NT2/D1 (cell line): Measurements from ENCODE around the gene THAP12.
A peak's percentile ranks its signal among the peaks of the same experiment; 100 is the strongest.

ENCODE experiments used
- DNase-seq: peaks from one replicate; pipeline ENCODE4 v3.0.0-alpha.2; 2011; ENCODE audit warnings: low read depth, low spot score
- H3K27me3 ChIP-seq: 2 replicates; pipeline ENCODE4 v1.6.0; 2011; ENCODE audit warnings: mild to moderate bottlenecking; ENCODE audit not compliant: insufficient read length, insufficient read depth
- H3K36me3 ChIP-seq: 2 replicates; pipeline ENCODE4 v1.6.1; 2011; ENCODE audit warnings: mild to moderate bottlenecking, low read length, mixed read lengths; ENCODE audit not compliant: insufficient read depth, insufficient read length
- H3K4me1 ChIP-seq: 2 replicates; pipeline ENCODE4 v1.5.1; 2011; ENCODE audit not compliant: insufficient read depth, insufficient read length
- H3K4me3 ChIP-seq: 2 replicates; pipeline ENCODE4 v1.5.1; 2011; ENCODE audit warnings: low read depth; ENCODE audit not compliant: insufficient read length
- H3K9ac ChIP-seq: 2 replicates; pipeline ENCODE4 v1.6.0; 2011; ENCODE audit warnings: low read depth; ENCODE audit not compliant: insufficient read length
- H3K9me3 ChIP-seq: 2 replicates; pipeline ENCODE4 v1.5.1; 2011; ENCODE audit warnings: mild to moderate bottlenecking, low read length; ENCODE audit not compliant: insufficient read depth
- SUZ12 ChIP-seq: IDR thresholded peaks from 2 replicates; pipeline ENCODE4 v1.6.1; 2011; ENCODE audit not compliant: insufficient read length, insufficient read depth; ENCODE audit errors: extremely low read depth
- YY1 ChIP-seq: IDR thresholded peaks from 2 replicates; pipeline ENCODE4 v1.6.1; 2011; ENCODE audit not compliant: insufficient read length, insufficient read depth
- ZNF274 ChIP-seq: IDR thresholded peaks from 2 replicates; pipeline ENCODE4 v1.6.1; 2011; ENCODE audit warnings: mild to moderate bottlenecking, low read depth, low read length

Gene THAP12

GRCh38 chr11:76391811-76392475 is 11.0 kb upstream of the THAP12 start:
- Histone ChIP-seq H3K9me3 (no peaks in the 10 kb centered on the region), H3K36me3 (no peaks in the 10 kb centered on the region), H3K9ac (no peak overlapping the region), H3K4me1 (no peaks in the 10 kb centered on the region), H3K27me3 (no peaks in the 10 kb centered on the region), H3K4me3 (no peak overlapping the region)
- no peak for TF ChIP-seq SUZ12
- no peak for TF ChIP-seq YY1
- no peak for TF ChIP-seq ZNF274
- no peak for DNase-seq

GRCh38 chr11:76391021-76391420 is 10.1 kb upstream of the THAP12 start:
- Histone ChIP-seq H3K4me1 (no peaks in the 10 kb centered on the region), H3K9ac (no peak overlapping the region), H3K4me3 (no peak overlapping the region), H3K27me3 (no peaks in the 10 kb centered on the region), H3K9me3 (no peaks in the 10 kb centered on the region), H3K36me3 (no peaks in the 10 kb centered on the region)
- no peak for DNase-seq
- TF ChIP-seq SUZ12 (no peak), YY1 (no peak), ZNF274 (no peak)

- H3K9me3 ChIP-seq = no peaks in the 10 kb centered on the region
- no peak overlapping the region for H3K9ac ChIP-seq
- H3K36me3 ChIP-seq = peaks cover 5% of the 10 kb centered on the region
- no peak overlapping the region for H3K4me3 ChIP-seq
- H3K4me1 ChIP-seq = no peaks in the 10 kb centered on the region
- TF ChIP-seq YY1 = no peak
- TF ChIP-seq SUZ12 = no peak
- no peak for TF ChIP-seq ZNF274
- no peaks in the 10 kb centered on the region for H3K27me3 ChIP-seq
- no peak for DNase-seq
Observed at GRCh38 chr11:76388408-76388807, 7.5 kb upstream of the THAP12 start.

- Histone ChIP-seq H3K4me1 (peaks cover 4% of the 10 kb centered on the region), H3K36me3 (peaks cover 11% of the 10 kb centered on the region), H3K4me3 (no peak overlapping the region), H3K9ac (no peak overlapping the region), H3K9me3 (peaks cover 4% of the 10 kb centered on the region; the same call in 1 of the 2 replicates), H3K27me3 (no peaks in the 10 kb centered on the region)
- TF ChIP-seq SUZ12 = no peak
- no peak for TF ChIP-seq YY1
- TF ChIP-seq ZNF274 = no peak
- peak; percentile 9 for DNase-seq
Observed at GRCh38 chr11:76385903-76386302, 5.0 kb upstream of the THAP12 start.

GRCh38 chr11:76382209-76382608 is 1.3 kb upstream of the THAP12 start:
- TF ChIP-seq ZNF274 (no peak), YY1 (no peak)
- peaks cover 4% of the 10 kb centered on the region; the same call in 1 of the 2 replicates for H3K9me3 ChIP-seq
- H3K4me1 ChIP-seq = peaks cover 4% of the 10 kb centered on the region
- peaks cover 2% of the 10 kb centered on the region for H3K27me3 ChIP-seq
- no peak overlapping the region for H3K4me3 ChIP-seq
- H3K9ac ChIP-seq = no peak overlapping the region
- DNase-seq = no peak
- peaks cover 11% of the 10 kb centered on the region for H3K36me3 ChIP-seq

- Histone ChIP-seq H3K36me3 (peaks cover 11% of the 10 kb centered on the region), H3K27me3 (peaks cover 2% of the 10 kb centered on the region), H3K9me3 (peaks cover 4% of the 10 kb centered on the region; the same call in 1 of the 2 replicates), H3K4me3 (peak overlapping the region; percentile 80), H3K4me1 (peaks cover 4% of the 10 kb centered on the region), H3K9ac (peak overlapping the region; percentile 82)
- DNase-seq = no peak
- TF ChIP-seq SUZ12 (no peak), ZNF274 (no peak), YY1 (no peak)
Observed at GRCh38 chr11:76380159-76380976, 564 bp downstream of the THAP12 start.

GRCh38 chr11:76379807-76380158 is 1.1 kb downstream of the THAP12 start:
- peaks cover 10% of the 10 kb centered on the region for H3K36me3 ChIP-seq
- TF ChIP-seq YY1 (no peak), SUZ12 (no peak), ZNF274 (no peak)
- H3K9me3 ChIP-seq = peaks cover 4% of the 10 kb centered on the region; the same call in 1 of the 2 replicates
- H3K4me3 ChIP-seq = peak overlapping the region; percentile 80
- peaks cover 6% of the 10 kb centered on the region for H3K4me1 ChIP-seq
- H3K9ac ChIP-seq = peak overlapping the region; percentile 82
- peaks cover 2% of the 10 kb centered on the region for H3K27me3 ChIP-seq
- no peak for DNase-seq
